GM13977 (cell line): ENCODE data around the gene HPSE2.

ENCODE experiments used
- DNase-seq: peaks from one replicate; pipeline ENCODE4 v3.0.0; 2012; ENCODE audit warnings: low spot score
- CTCF ChIP-seq: IDR thresholded peaks from 2 replicates; pipeline ENCODE4 v1.5.1; 2012; ENCODE audit warnings: mild to moderate bottlenecking, control low read depth; ENCODE audit not compliant: insufficient read depth; ENCODE audit errors: extremely low read depth, missing control alignments
- in situ Hi-C: fragments of 300-500 bp; cut with MboI; formaldehyde crosslinking; loops from one replicate; pipeline ENCODE4 v1.12.0; 2022; ENCODE audit warnings: low sequenced_read_pairs, low pct_unique_long_range_greater_than_20kb, mixed read lengths, inconsistent platforms; ENCODE audit not compliant: unreplicated experiment

The HPSE2 gene

GRCh38 chr10:98609265-98609664 is 626.4 kb downstream of the HPSE2 start:
- in situ Hi-C loops, result no loop called here
- TF ChIP-seq CTCF, result no peak

GRCh38 chr10:98608411-98608810 is 627.2 kb downstream of the HPSE2 start:
- no peak for DNase-seq
- TF ChIP-seq CTCF, result no peak
- in situ Hi-C loops, result no loop called here

More at GRCh38 chr10:98609265-98609664, 626.4 kb downstream of the HPSE2 start:
- DNase-seq, result no peak

GRCh38 chr10:98602224-98602623 is 633.4 kb downstream of the HPSE2 start:
- DNase-seq, result no peak
- no peak for TF ChIP-seq CTCF
- in situ Hi-C loops, result no loop called here

GRCh38 chr10:98599032-98599610 is 636.5 kb downstream of the HPSE2 start:
- no peak for TF ChIP-seq CTCF
- in situ Hi-C loops, result no loop called here
- no peak for DNase-seq

- DNase-seq, result no peak
- in situ Hi-C loops, result no loop called here
- no peak for TF ChIP-seq CTCF
Measured at GRCh38 chr10:98596404-98596803, 639.2 kb downstream of the HPSE2 start.

- in situ Hi-C loops, result no loop called here
- DNase-seq, result no peak
- TF ChIP-seq CTCF, result no peak
Measured at GRCh38 chr10:98589691-98590090, 646.0 kb downstream of the HPSE2 start.
